Pancreas (tissue), 10 donors: Measurements from ENCODE around the gene NPAS2. TPM values are rescaled to one million over a fixed set of nuclear protein-coding genes. Genes with fewer than 3 reads are reported as not detected.

ENCODE experiments used
- ATAC-seq, 4 donors: fragments of 200-7000 bp; cut with Tn5 transposase; one replicate each; pipeline versions ENCODE4 v1.8.0 to v1.9.1; 2020; ENCODE audit warnings: mild to moderate bottlenecking in 4 of 4, moderate library complexity in 4 of 4
- DNase-seq, 6 donors: peaks; one replicate each; pipeline ENCODE4 v3.0.0-alpha.2; 2020
- FAIRE-seq: peaks from 2 replicates; lab custom pipeline; 2012; peaks lifted over from hg19 to GRCh38; lab: Jason Lieb, UNC
- H3K27ac ChIP-seq, 4 donors: fragments of 200-600 bp; sonication (generic); 1 replicate in 3 of 4; 2 replicates in 1 of 4; pipeline versions ENCODE4 v1.5.0 to v1.8.0; 2020
- H3K27me3 ChIP-seq, 4 donors: fragments of 200-600 bp; one replicate each; pipeline ENCODE4 v1.8.0; 2021
- H3K36me3 ChIP-seq, 3 donors: fragments of 200-600 bp; sonication (generic) in 1 of 3; one replicate each; pipeline versions ENCODE4 v1.5.0 to v1.8.0; 2020 to 2021
- H3K4me1 ChIP-seq, 3 donors: fragments of 200-600 bp; one replicate each; pipeline ENCODE4 v1.8.0; 2021
- H3K4me3 ChIP-seq, 4 donors: fragments of 200-600 bp; sonication (generic) in 2 of 4; one replicate each; pipeline versions ENCODE4 v1.5.0 to v1.8.0; 2020 to 2021
- H3K9me3 ChIP-seq, 4 donors: fragments of 200-600 bp; one replicate each; pipeline ENCODE4 v1.8.0; 2021
- WGBS, 2 donors: extraction: QIAGEN DNeasy Blood & Tissue Kit; methylation state at CpG; one replicate each; pipeline ENCODE4 v1.1.7; 2013; 5-methylcytosine and 5-hydroxymethylcytosine counted together
- intact Hi-C, 3 donors: fragments of 100-400 bp; cut with DNase I; formaldehyde crosslinking; loops; one replicate each; pipeline versions ENCODE4 v1.11.1 to v1.14.2; 2022
- polyA plus RNA-seq, 2 donors: library from polyadenylated mRNA; stranded (reverse); fragments of 200-250 nt; gene quantifications; one replicate each; pipeline ENCODE4 v1.2.3, GENCODE V29; 2013
- total RNA-seq, 6 donors: library from RNA; stranded (reverse); fragmentation: NEBNext Ultra II Directional in 4 of 6; extraction: Animal tissue kit (Norgen Biotek cat#: 25700) in 4 of 6; gene quantifications; one replicate each; pipeline versions ENCODE4 v1.2.1 to v1.2.4, GENCODE V29; 2021 to 2023
- TF ChIP-seq, protein P1 (sequence below), 4 donors: fragments of 200-600 bp; sonication (generic) in 3 of 4; IDR thresholded peaks; one replicate each; pipeline versions ENCODE4 v1.5.0 to v1.8.0; 2021; ENCODE audit warnings: antibody characterized with exemption in 4 of 4
- donor health status: healthy with polysubstance abuse.
- donor health status: DM: no; HTN: no; CAD: no; lungs with moderate emphysema.
- donor health status: DM: no; HTN: no; CAD: no.
- donor health status: control.
- donor health status: control.
- donor health status: Bipolar disorder and iron deficiency.
- donor health status: DM: yes; HTN: yes; CAD: no.
- donor health status: DM: no; HTN: no; CAD: no.
- donor health status: DM: no; HTN: no; CAD: no.
- donor health status: DM: yes; HTN: yes; CAD: no.

NPAS2 gene
- total and polyA plus RNA-seq, 8 donors: 20.6 to 46.3 (median 32.7) TPM

GRCh38 chr2:100859902-100860301, 40.0 kb downstream of the NPAS2 start:
- intact Hi-C loops: no loop called here
- Histone ChIP-seq H3K27me3 (no peaks in the 10 kb centered on the region), H3K27ac (no peak overlapping the region), H3K4me3 (no peak overlapping the region), H3K9me3 (no peaks in the 10 kb centered on the region), H3K36me3 (no peaks in the 10 kb centered on the region), H3K4me1 (peaks cover 0 to 19% (median 6%) of the 10 kb centered on the region in 3 donors)
- TF ChIP-seq, protein P1, sequence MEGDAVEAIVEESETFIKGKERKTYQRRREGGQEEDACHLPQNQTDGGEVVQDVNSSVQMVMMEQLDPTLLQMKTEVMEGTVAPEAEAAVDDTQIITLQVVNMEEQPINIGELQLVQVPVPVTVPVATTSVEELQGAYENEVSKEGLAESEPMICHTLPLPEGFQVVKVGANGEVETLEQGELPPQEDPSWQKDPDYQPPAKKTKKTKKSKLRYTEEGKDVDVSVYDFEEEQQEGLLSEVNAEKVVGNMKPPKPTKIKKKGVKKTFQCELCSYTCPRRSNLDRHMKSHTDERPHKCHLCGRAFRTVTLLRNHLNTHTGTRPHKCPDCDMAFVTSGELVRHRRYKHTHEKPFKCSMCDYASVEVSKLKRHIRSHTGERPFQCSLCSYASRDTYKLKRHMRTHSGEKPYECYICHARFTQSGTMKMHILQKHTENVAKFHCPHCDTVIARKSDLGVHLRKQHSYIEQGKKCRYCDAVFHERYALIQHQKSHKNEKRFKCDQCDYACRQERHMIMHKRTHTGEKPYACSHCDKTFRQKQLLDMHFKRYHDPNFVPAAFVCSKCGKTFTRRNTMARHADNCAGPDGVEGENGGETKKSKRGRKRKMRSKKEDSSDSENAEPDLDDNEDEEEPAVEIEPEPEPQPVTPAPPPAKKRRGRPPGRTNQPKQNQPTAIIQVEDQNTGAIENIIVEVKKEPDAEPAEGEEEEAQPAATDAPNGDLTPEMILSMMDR (IDR thresholded peaks at IDR 0.05): no peak
- WGBS, 2 donors: 77 to 87% methylated on average over 2 of the region's 2 CpGs
- ATAC-seq: no peak
- no peak for FAIRE-seq
- no peak for DNase-seq

GRCh38 chr2:100861340-100861739, 41.4 kb downstream of the NPAS2 start:
- DNase-seq (no peak), ATAC-seq (no peak), FAIRE-seq (no peak)
- H3K9me3 ChIP-seq: no peaks in the 10 kb centered on the region
- WGBS, 2 donors: 74 to 75% methylated on average over 4 of the region's 4 CpGs
- H3K27ac ChIP-seq: no peak overlapping the region
- TF ChIP-seq, protein P1 (IDR thresholded peaks at IDR 0.05): no peak
- H3K27me3 ChIP-seq: no peaks in the 10 kb centered on the region
- H3K36me3 ChIP-seq: no peaks in the 10 kb centered on the region
- intact Hi-C loops: no loop called here
- no peak overlapping the region for H3K4me3 ChIP-seq
- H3K4me1 ChIP-seq: peaks cover 0 to 19% (median 6%) of the 10 kb centered on the region in 3 donors

GRCh38 chr2:100862081-100862480, 42.1 kb downstream of the NPAS2 start:
- peaks cover 0 to 19% (median 6%) of the 10 kb centered on the region in 3 donors for H3K4me1 ChIP-seq
- H3K36me3 ChIP-seq: no peaks in the 10 kb centered on the region
- intact Hi-C loops: no loop called here
- DNase-seq (no peak), FAIRE-seq (no peak), ATAC-seq (no peak)
- TF ChIP-seq, protein P1 (IDR thresholded peaks at IDR 0.05): no peak
- no peaks in the 10 kb centered on the region for H3K27me3 ChIP-seq
- H3K4me3 ChIP-seq: no peak overlapping the region
- H3K27ac ChIP-seq: no peak overlapping the region
- H3K9me3 ChIP-seq: no peaks in the 10 kb centered on the region
- 25 to 26% methylated on average over 5 of the region's 5 CpGs for WGBS, 2 donors

- no peak for FAIRE-seq
- TF ChIP-seq, protein P1 (IDR thresholded peaks at IDR 0.05): no peak
- Histone ChIP-seq H3K36me3 (no peaks in the 10 kb centered on the region), H3K27me3 (no peaks in the 10 kb centered on the region), H3K4me1 (peaks cover 0 to 13% (median 6%) of the 10 kb centered on the region in 3 donors), H3K9me3 (no peaks in the 10 kb centered on the region), H3K4me3 (no peak overlapping the region), H3K27ac (no peak overlapping the region)
- DNase-seq: no peak
- peak; percentile 58 to 79 (median 65) for ATAC-seq
- intact Hi-C loops: no loop called here
- WGBS, 2 donors: 71 to 82% methylated on average over 5 of the region's 5 CpGs
These were observed 46.0 kb downstream of the NPAS2 start for GRCh38 chr2:100865816-100866460.

DNA sequence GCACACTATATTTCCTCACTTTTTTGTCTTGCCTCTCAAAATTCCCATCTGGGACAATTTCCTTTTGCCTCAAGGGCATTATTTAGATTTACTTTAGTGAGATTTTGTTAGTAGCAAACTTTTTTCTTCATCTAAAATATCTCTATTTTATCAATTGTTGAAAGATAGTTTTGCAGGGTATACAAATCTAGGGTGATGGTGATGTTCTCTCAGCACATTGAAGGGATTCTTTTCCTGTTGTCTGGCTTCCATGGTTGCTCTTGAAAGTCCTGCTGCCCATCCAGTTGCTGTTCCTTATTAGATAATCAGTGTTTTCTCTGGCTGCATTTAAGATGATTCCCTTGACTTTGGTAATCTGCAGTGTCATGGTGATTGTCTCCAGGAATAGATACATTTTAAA, 48.1 kb downstream of the NPAS2 start:
- no peak for FAIRE-seq
- H3K4me1 ChIP-seq: no peaks in the 10 kb centered on the region
- intact Hi-C loops: no loop called here

More for the DNA sequence above, 48.1 kb downstream of the NPAS2 start:
- no peak for DNase-seq
- Histone ChIP-seq H3K9me3 (no peaks in the 10 kb centered on the region), H3K27me3 (no peaks in the 10 kb centered on the region), H3K36me3 (no peaks in the 10 kb centered on the region), H3K27ac (no peak overlapping the region), H3K4me3 (no peak overlapping the region)
- no peak for ATAC-seq
- TF ChIP-seq, protein P1 (IDR thresholded peaks at IDR 0.05): no peak
